ENCODE measurements around the gene TEX13C. TPM values are rescaled to one million over a fixed set of nuclear protein-coding genes. Genes with fewer than 3 reads are reported as not detected.

The TEX13C gene
- total RNA-seq, 4 donors from 2014 or later = 0.21 TPM; not detected in 3

DNA sequence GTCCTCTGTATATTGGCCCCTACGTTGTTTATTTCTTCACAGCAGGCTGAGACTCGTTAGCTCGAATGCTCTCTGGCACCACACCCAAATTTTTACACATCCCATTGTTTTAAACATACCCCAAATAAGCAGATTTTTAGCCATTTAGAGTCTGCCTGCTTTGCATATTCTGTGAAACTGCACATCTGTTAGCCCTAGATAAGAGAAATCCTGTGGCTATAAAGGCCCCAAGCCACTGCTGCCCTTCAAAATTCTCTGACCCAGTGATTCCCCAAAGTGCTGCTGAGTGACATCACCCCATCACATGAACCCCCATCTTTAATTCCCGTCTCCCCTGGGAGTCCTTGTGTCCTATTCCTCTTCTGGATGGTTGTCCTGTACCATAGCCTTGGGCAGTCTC lies 20.8 kb downstream of the TEX13C start:
- DNase-seq (ENCODE audit: low spot score in 2 of 2) = no peak
- Histone ChIP-seq H3K27me3 (no peaks in the 10 kb centered on the region), H3K4me1 (no peaks in the 10 kb centered on the region), H3K9me3 (no peaks in the 10 kb centered on the region), H3K4me3 (no peak overlapping the region), H3K36me3 (no peaks in the 10 kb centered on the region), H3K27ac (no peak overlapping the region)
- WGBS, 2 donors = 64 to 68% methylated on average over 4 of the region's 4 CpGs
- TF ChIP-seq, protein P1, sequence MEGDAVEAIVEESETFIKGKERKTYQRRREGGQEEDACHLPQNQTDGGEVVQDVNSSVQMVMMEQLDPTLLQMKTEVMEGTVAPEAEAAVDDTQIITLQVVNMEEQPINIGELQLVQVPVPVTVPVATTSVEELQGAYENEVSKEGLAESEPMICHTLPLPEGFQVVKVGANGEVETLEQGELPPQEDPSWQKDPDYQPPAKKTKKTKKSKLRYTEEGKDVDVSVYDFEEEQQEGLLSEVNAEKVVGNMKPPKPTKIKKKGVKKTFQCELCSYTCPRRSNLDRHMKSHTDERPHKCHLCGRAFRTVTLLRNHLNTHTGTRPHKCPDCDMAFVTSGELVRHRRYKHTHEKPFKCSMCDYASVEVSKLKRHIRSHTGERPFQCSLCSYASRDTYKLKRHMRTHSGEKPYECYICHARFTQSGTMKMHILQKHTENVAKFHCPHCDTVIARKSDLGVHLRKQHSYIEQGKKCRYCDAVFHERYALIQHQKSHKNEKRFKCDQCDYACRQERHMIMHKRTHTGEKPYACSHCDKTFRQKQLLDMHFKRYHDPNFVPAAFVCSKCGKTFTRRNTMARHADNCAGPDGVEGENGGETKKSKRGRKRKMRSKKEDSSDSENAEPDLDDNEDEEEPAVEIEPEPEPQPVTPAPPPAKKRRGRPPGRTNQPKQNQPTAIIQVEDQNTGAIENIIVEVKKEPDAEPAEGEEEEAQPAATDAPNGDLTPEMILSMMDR (IDR thresholded peaks at IDR 0.05) = no peak
- TF ChIP-seq EP300 (IDR thresholded peaks at IDR 0.05) (no peak), POLR2A (IDR thresholded peaks at IDR 0.05) (no peak)

DNA sequence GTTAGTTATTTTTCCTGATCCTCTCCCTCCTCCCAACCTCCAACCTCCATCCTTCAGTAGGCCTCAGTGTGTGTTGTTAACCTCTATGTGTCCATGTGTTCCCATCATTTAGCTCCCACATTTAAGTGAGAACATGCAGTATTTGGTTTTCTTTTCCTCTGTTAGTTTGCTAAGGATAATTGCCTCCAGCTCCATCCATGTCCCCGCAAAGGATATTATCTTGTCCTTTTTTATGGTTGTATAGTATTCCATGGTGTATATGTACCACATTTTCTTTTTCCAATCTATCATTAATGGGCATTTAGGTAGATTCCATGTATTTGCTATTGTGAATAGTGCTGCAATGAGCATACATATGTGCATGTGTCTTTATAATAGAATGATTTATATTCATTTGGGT lies 54.5 kb downstream of the TEX13C start:
- H3K27ac ChIP-seq = no peak overlapping the region
- 49 to 100% methylated on average over 1 of the region's 1 CpG for WGBS, 2 donors
- no peaks in the 10 kb centered on the region for H3K4me1 ChIP-seq
- no peaks in the 10 kb centered on the region for H3K9me3 ChIP-seq
- no peaks in the 10 kb centered on the region for H3K36me3 ChIP-seq
- TF ChIP-seq EP300 (IDR thresholded peaks at IDR 0.05) = no peak
- TF ChIP-seq, protein P1 (IDR thresholded peaks at IDR 0.05) = no peak
- TF ChIP-seq POLR2A (IDR thresholded peaks at IDR 0.05) = no peak
- no peaks in the 10 kb centered on the region for H3K27me3 ChIP-seq
- H3K4me3 ChIP-seq = no peak overlapping the region
- no peak for DNase-seq (ENCODE audit: low spot score in 2 of 2)
